CMK (cell line): Measurements from ENCODE around the gene GYS2.
"Not testable (repeated sequence)": the region's sequence is repeated elsewhere in the genome, so short reads cannot be mapped to it uniquely, and the experiment has no call there.

Experiments
- DNase-seq: peaks from one replicate; pipeline ENCODE4 v3.0.0-alpha.2; 2010; ENCODE audit warnings: low read depth

GYS2 gene

GRCh38 chr12:21600196-21600595 is 4.5 kb downstream of the GYS2 start:
- no peak for DNase-seq

- no peak for DNase-seq
Observed at GRCh38 chr12:21599143-21599999, 5.3 kb downstream of the GYS2 start.

GRCh38 chr12:21598651-21599050 is 6.0 kb downstream of the GYS2 start:
- no peak for DNase-seq

GRCh38 chr12:21595356-21595755 is 9.3 kb downstream of the GYS2 start:
- DNase-seq = not testable (repeated sequence)

- no peak for DNase-seq
Observed at GRCh38 chr12:21585485-21585884, 19.2 kb downstream of the GYS2 start.

GRCh38 chr12:21584403-21585182 is 20.1 kb downstream of the GYS2 start:
- DNase-seq = not testable (repeated sequence)

- DNase-seq = no peak
Observed at GRCh38 chr12:21583587-21583986, 21.1 kb downstream of the GYS2 start.

- peak; percentile 42 for DNase-seq
Observed at GRCh38 chr12:21580748-21581516, 23.7 kb downstream of the GYS2 start.

- no peak for DNase-seq
Observed at GRCh38 chr12:21577516-21577915, 27.1 kb downstream of the GYS2 start.

GRCh38 chr12:21576431-21576830 is 28.2 kb downstream of the GYS2 start:
- DNase-seq = no peak

GRCh38 chr12:21573733-21574358 is 30.8 kb downstream of the GYS2 start:
- DNase-seq = no peak

- peak; percentile 38 for DNase-seq
Observed at GRCh38 chr12:21571046-21571445, 33.6 kb downstream of the GYS2 start.

- no peak for DNase-seq
Observed at GRCh38 chr12:21568115-21568514, 36.5 kb downstream of the GYS2 start.

- no peak for DNase-seq
Observed at GRCh38 chr12:21566907-21567394, 37.7 kb downstream of the GYS2 start.

GRCh38 chr12:21566223-21566906 is 38.3 kb downstream of the GYS2 start:
- DNase-seq = no peak

GRCh38 chr12:21562859-21563258 is 41.8 kb downstream of the GYS2 start:
- DNase-seq = no peak

- DNase-seq = no peak
Observed at GRCh38 chr12:21561158-21561557, 43.5 kb downstream of the GYS2 start.

GRCh38 chr12:21559855-21560569 is 44.6 kb downstream of the GYS2 start:
- no peak for DNase-seq

GRCh38 chr12:21558100-21558679 is 46.5 kb downstream of the GYS2 start:
- DNase-seq = no peak

GRCh38 chr12:21553329-21553675 is 51.3 kb downstream of the GYS2 start:
- DNase-seq = no peak
